GM19372 (cell line): ENCODE results near the gene TBCB.
"Not testable (repeated sequence)": the region's sequence is repeated elsewhere in the genome, so short reads cannot be mapped to it uniquely, and the experiment has no call there.

Experiments used
- ATAC-seq: cut with Tn5 transposase; IDR thresholded peaks from one replicate; pipeline ENCODE4 v1.9.1; 2021; ENCODE audit warnings: mild to moderate bottlenecking, low read depth, moderate library complexity; ENCODE audit not compliant: unreplicated experiment

The TBCB gene

GRCh38 chr19:36128392-36128736 is 13.1 kb downstream of the TBCB start:
- ATAC-seq, result no peak

GRCh38 chr19:36131221-36131620 is 16.0 kb downstream of the TBCB start:
- ATAC-seq, result not testable (repeated sequence)

- not testable (repeated sequence) for ATAC-seq
Observed at GRCh38 chr19:36134867-36135266, 19.6 kb downstream of the TBCB start.

GRCh38 chr19:36136964-36137686 is 21.9 kb downstream of the TBCB start:
- no peak for ATAC-seq

- ATAC-seq, result no peak
Observed at GRCh38 chr19:36139120-36139472, 23.8 kb downstream of the TBCB start.

GRCh38 chr19:36139473-36140303 is 24.4 kb downstream of the TBCB start, which contains the start of gene CAPNS1:
Gene CAPNS1, plus strand, starts transcription at chr19:36140066. Its CDS starts 946 bp downstream, at chr19:36141012.
- peak; percentile 84 for ATAC-seq

- no peak for ATAC-seq
Observed at GRCh38 chr19:36140304-36141038, 25.2 kb downstream of the TBCB start.

- no peak for ATAC-seq
Observed at GRCh38 chr19:36141039-36141927, 26.0 kb downstream of the TBCB start.

- ATAC-seq, result no peak
Observed at GRCh38 chr19:36142046-36142445, 26.8 kb downstream of the TBCB start.

GRCh38 chr19:36142496-36142895 is 27.2 kb downstream of the TBCB start:
- ATAC-seq, result no peak

GRCh38 chr19:36144624-36145023 is 29.4 kb downstream of the TBCB start:
- ATAC-seq, result no peak

GRCh38 chr19:36149673-36150406 is 34.6 kb downstream of the TBCB start:
- ATAC-seq, result no peak

- no peak for ATAC-seq
Observed at GRCh38 chr19:36150586-36150985, 35.3 kb downstream of the TBCB start.

GRCh38 chr19:36151144-36152018 is 36.1 kb downstream of the TBCB start:
- ATAC-seq, result no peak

- ATAC-seq, result no peak
Observed at GRCh38 chr19:36152019-36152351, 36.7 kb downstream of the TBCB start.

GRCh38 chr19:36152352-36153091 is 37.3 kb downstream of the TBCB start, which contains the start of gene COX7A1:
Gene COX7A1, minus strand, starts transcription at chr19:36152447. Its CDS starts 40 bp downstream, at chr19:36152407.
- ATAC-seq, result no peak

GRCh38 chr19:36153126-36153525 is 37.9 kb downstream of the TBCB start:
- ATAC-seq, result no peak
